Esophagus muscularis mucosa (tissue), 3 donors: ENCODE data around the gene SIGLEC8.

ENCODE experiments used
- EP300 ChIP-seq: sonication (generic); formaldehyde crosslinking; IDR thresholded peaks from one replicate; pipeline ENCODE4 v1.6.1; 2017; ENCODE audit warnings: antibody characterized with exemption
- POLR2A ChIP-seq: fragments of 450-650 bp; IDR thresholded peaks from one replicate; pipeline ENCODE4 v1.6.1; 2017; ENCODE audit warnings: antibody characterized with exemption, moderate library complexity, mild to moderate bottlenecking, low read depth
- POLR2AphosphoS5 ChIP-seq, 2 donors: sonication (generic); formaldehyde crosslinking; IDR thresholded peaks; one replicate each; pipeline ENCODE4 v1.6.1; 2017; ENCODE audit warnings: antibody characterized with exemption in 2 of 2

GRCh38 chr19:51456541-51457290, 1.5 kb downstream of the SIGLEC8 start:
- TF ChIP-seq EP300, result no peak
- no peak for TF ChIP-seq POLR2AphosphoS5 (IDR thresholded peaks at IDR 0.05)
- TF ChIP-seq POLR2A, result no peak
